Measurements from ENCODE around the gene TENM3. TPM values are rescaled to one million over a fixed set of nuclear protein-coding genes. Genes with fewer than 3 reads are reported as not detected.

The TENM3 gene
- total RNA-seq, 1 donor from 2014 or later: 91.0 TPM

DNA sequence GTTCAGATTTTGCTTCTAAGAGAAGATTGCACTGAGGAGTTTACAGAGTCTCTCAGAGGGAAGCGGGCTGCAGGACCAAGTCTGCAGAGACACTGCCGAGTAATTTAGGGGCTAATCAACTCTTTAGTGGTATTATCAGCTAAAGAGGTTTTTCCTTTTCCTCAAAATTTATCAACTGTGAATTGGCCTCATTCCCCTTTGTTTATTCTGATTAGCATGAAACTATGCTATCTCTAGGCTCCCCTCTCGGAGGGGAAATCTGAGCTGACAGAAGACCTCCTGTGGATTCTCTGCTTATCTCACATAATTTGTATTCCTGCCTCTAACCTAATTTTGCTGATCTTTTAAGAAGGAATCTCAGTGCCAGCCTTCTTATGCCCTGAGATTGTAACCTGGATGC, 473.0 kb downstream of the TENM3 start:
- no peak for DNase-seq (ENCODE audit: low read depth)

DNA sequence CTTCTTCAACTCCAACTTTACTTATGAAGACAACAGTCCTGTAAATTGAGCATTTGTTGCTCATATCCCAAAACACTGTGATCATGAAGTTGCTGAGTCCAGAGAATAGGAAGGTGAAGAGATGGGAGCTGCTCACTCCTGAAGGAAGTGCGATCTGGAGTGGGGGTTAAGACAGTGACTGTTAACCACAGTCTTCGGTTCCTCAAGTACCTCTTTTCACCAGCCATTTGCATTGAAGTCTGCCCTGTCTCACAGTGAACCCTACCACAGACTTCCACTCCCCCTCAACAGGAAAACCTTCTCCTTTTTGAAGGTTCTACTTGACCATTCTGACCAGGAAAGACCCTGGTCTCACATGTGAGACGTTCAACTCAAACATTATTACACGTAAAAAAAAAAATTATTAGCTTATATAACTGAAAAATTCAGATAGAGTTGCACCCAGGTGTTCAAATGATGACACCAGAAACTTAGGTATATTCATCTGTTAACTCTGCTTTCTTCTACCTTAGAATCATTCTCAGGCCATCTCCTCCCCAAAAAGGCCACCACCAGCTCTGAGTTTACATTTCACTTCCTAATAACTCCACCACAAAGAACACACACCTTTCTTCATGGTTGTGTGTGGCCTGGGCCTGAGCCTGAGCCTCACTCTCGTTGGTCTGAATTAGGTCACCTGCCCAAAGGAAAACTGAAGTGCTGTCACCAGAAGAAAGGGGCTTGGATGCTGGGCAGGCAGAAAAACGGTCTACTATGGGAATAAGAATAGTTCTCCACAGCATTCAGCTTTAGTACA, 474.8 kb downstream of the TENM3 start:
- DNase-seq (ENCODE audit: low read depth): no peak

GRCh38 chr4:182724414-182724813, 481.2 kb downstream of the TENM3 start:
- no peak for DNase-seq (ENCODE audit: low read depth)

- no peak for DNase-seq (ENCODE audit: low read depth)
These were observed 486.3 kb downstream of the TENM3 start for GRCh38 chr4:182729516-182729915.

DNA sequence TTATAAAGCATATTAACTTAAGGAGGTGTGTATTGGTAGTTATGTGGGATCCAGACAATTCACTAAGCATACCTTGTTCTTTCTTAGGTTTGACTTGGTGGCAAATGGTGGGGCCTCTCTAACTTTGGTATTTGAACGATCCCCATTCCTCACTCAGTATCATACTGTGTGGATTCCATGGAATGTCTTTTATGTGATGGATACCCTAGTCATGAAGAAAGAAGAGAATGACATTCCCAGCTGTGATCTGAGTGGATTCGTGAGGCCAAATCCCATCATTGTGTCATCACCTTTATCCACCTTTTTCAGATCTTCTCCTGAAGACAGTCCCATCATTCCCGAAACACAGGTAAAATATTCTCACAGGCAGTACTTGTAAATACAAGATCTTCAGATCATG, 487.6 kb downstream of the TENM3 start:
- no peak for DNase-seq (ENCODE audit: low read depth)

DNA sequence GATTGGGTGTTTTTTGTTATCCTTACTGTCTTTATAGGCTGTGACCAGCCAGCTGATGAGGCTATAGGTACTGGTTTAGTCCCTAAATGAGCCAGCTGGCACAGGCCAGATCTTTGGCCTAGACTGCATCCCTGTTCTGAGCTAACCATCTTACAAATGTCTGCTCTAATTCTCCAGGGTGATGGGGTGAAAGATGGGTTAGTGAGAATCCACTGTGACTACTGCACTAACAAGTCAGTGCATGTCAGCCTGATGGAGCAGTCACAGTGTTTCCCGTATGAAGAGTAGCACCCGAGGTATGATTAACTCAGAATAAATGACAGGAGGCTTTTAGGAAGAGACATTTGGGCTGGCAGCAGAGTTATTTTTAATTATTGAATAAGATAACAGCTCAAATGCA, 493.0 kb downstream of the TENM3 start:
- no peak for DNase-seq (ENCODE audit: low read depth)

DNA sequence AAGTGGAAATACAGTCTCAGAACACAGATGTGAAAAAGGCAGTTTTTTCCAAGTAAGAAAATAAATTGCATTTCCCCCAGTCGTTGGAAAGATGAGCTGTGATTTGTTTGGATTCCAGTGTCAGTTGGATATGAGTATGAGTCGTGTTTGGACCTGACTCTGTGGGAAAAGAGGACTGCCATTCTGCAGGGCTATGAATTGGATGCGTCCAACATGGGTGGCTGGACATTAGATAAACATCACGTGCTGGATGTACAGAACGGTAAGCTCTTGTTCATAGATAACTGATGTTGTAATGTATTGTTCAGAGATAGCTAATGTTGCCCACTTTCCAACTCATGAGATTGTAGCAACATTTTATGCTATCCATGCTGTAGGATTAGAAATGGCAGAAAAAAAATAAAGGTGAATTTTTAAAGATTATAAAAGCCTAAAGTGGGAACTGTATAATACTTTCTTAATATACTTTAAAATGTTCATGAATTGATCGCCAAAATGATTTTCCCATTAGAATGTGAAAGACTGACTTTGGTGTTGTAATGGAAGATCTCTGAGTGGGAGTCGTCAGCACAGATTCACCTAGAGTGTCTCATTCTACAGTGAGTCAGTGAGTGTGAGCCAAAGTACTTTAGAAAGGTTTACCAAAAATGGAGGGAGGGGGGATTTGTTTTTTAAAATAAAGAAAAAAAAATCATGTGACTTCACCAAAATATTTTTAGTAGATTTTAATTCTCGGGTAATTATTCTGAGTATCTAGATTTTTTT, 495.3 kb downstream of the TENM3 start:
- DNase-seq (ENCODE audit: low read depth): no peak

GRCh38 chr4:182740256-182740655, 497.1 kb downstream of the TENM3 start:
- DNase-seq (ENCODE audit: low read depth): no peak

DNA sequence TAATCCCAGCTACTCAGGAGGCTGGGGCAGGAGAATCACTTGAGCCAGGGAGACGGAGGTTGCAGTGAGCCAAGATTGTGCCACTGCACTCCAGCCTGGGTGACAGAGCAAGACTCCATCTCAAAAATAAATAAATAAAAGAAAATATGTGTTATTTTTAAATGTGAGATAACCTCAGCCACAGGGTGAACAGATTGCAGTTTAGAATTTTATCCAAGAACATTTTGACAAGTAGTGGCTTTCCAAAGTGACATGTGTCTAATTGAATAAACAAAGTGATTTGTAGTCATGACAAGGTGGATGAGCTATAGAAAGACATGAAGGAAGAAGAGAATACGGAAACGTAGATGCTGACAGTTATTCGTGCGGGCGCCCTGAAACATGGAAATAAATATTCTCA, 497.9 kb downstream of the TENM3 start:
- DNase-seq (ENCODE audit: low read depth): no peak

- no peak for DNase-seq (ENCODE audit: low read depth)
These were observed 498.7 kb downstream of the TENM3 start for GRCh38 chr4:182741914-182742313.

DNA sequence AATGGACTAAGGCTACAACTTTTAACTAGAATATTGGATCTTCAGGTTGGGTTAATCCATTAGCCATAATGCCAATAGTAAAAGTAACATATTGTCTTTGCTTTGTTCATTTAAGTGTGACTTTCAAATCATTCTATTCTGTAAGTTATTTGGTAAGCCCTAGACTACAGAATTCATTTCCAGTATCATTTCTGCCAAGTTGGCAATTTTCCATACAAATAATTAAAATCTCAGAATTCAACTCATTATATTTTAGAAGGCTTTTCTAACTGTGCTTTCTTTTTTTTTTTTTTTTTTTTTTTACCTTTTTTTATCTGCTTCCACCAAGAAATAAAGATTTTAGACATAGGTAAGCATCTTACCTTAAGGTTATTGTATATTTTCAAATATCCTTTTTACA, 500.6 kb downstream of the TENM3 start:
- no peak for DNase-seq (ENCODE audit: low read depth)

DNA sequence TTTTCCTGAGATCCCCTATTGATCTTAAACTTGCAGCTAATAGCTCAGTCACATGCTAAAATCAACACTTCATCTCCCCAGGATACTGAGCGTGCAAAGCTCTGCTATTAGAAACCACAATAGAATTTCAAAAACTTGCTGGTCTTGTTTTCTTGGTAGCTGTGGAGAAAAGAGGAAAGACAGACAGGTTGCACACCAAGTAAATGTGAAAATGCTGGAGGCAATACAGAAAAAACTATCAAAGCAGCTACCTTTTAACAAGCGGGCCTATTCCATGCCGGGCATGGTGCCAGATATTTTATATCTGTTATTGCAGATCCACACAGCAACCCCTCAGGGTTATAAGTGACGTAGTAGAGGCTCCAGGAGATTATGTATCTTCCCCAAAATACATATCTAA, 502.0 kb downstream of the TENM3 start:
- no peak for DNase-seq (ENCODE audit: low read depth)

DNA sequence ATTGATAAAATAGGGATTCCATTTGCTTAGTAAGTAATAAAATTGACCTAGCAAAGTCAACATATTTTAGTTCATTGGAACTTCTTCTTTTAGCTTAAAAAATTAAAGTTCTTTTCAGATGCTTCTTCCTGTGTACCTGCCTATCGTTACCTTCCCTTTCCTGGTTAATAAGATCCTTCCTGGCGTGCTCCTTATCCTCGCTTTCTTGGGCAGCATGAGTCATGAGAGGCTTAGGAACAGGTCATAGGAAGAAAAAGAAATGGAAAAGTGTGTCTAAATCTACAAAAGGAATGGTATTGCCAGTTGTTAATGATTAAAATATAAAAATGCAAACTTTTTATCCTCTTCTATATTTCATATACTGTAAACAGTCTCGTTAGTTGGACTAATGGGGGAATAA, 503.7 kb downstream of the TENM3 start:
- no peak for DNase-seq (ENCODE audit: low read depth)

- DNase-seq (ENCODE audit: low read depth): no peak
These were observed 505.1 kb downstream of the TENM3 start for GRCh38 chr4:182748283-182748682.

DNA sequence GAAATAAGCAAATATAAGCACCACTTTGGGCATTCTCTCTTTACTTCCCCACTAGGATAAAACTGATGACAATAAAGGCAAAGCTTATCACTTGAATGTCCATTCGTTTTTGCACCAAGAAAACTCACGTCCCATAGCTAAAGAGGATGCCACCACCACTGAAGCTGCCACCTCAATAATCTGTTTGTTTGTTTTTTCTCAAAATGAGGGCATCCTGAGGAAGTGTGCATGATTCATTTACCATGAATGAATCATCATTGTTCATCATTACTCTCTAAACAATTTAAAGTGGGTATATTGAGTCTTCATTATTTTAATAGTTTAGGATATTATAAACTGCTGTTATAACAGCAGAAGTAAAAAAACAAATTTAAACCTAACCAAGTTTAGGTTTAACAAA, 505.7 kb downstream of the TENM3 start:
- no peak for DNase-seq (ENCODE audit: low read depth)

DNA sequence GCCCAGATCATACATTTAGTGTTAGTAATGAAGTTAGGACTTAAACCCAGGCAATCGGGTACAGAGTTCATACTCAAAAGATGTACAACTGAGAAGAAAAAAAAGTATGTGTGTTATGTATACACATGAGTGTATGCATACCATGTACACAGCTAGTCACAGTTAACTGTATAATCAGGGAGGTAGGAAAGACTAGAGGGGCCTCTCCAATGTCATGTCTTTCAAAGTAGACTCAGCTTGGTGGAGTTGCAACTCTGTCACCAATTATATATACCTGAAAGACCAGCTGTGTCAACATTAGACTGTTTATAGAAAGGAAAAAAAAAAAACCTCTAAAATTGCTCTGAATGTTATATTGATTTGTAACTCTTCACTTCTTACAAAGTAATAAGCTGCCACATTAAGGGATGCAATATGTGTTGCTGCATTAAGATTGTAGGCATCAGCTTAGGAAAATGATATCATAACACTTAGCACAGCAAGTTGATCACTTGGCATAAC, 506.5 kb downstream of the TENM3 start:
- no peak for DNase-seq (ENCODE audit: low read depth)

DNA sequence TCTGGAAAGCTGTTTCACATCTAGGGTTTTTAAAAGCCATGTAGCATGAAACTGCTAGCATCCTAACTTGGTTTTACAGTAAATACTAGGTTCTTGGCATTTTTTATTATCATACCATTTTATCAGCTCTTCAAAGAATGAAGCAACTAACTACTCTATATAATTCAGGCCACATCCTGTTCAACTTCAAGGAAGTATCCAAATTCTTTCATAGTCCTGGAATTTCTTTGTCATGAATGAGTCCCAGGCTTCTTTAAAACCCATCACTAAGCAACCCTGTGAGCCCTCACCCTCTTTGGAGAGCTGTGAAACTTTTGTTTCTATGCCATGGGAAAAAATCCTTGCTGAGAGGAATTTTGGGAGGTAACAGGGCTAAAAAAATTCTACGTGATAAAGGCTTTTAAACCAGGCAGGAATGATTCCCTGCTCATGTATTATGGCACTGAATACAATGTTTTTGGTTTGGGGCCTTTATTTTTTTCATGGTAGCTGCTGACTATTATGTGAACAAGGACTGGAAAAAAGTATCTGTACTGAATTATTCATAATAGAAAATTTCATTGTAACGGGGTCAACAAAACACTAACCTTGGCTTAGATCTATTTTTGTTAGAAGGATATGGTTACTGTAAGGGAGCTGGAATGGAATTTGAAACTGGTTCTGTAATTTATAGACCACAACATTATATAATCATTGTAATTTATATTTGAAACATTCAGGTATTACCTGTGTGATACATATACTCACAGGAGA, 509.1 kb downstream of the TENM3 start:
- peak; percentile 44 for DNase-seq (ENCODE audit: low read depth)

DNA sequence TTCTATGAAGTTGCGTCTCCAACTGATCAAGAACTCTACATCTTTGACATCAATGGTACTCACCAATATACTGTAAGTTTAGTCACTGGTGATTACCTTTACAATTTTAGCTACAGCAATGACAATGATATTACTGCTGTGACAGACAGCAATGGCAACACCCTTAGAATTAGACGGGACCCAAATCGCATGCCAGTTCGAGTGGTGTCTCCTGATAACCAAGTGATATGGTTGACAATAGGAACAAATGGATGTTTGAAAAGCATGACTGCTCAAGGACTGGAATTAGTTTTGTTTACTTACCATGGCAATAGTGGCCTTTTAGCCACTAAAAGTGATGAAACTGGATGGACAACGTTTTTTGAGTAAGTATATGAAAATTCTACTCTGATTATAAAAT, 511.7 kb downstream of the TENM3 start:
- no peak for DNase-seq (ENCODE audit: low read depth)

DNA sequence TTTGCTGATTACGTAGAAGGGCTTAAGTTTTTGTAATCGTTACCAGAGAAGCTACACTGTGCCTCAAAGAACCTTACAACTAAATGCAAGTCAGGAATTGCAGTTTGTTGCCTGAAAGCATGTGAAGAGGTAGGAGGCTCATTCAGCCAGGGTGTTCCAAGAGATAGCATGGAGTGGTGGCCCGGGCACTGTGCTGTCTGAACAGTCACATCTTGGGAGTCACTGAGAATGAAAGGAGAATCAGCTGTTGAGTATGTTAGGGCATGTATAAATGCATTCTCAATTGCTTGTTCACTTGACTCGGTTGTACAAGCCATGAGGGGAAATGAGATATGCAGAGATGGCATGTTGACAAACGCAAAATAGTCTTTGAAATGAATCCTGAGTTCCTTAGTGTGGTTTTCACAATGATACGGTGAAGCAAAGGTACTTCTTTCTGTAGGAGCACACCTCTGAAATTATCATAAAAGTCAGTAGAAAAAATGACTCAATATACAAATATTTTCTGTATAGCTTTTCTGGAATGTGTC, 513.0 kb downstream of the TENM3 start:
- no peak for DNase-seq (ENCODE audit: low read depth)

DNA sequence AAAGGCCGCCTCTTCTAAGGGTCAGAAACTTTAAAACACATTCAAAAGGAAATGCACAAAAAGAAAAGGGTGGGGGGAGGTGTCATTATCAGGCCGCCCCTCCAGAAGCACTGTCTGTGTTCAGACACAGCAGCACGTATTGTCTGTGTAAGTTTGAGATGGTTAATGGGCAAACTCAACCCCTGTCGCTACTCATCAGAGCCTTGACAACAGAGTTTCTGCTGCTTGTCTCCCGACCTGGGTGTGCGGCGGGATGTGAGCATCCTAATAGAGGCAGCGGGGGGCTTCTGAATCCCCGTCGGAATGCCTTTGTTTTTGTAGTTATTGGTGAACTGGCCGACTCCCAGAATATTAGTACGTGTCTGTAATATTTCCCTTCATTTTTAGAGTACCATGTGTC, 515.1 kb downstream of the TENM3 start:
- DNase-seq (ENCODE audit: low read depth): no peak

- DNase-seq (ENCODE audit: low read depth): no peak
These were observed 517.4 kb downstream of the TENM3 start for GRCh38 chr4:182760551-182761043.
